Stomach smooth muscle (tissue), 2 donors: ENCODE results near the gene MISFA.
"Not testable (repeated sequence)": the region's sequence is repeated elsewhere in the genome, so short reads cannot be mapped to it uniquely, and the experiment has no call there.

Source experiments
- H3K27ac ChIP-seq: one replicate; pipeline ENCODE4 v1.7.0; 2013; ENCODE audit warnings: mild to moderate bottlenecking, low read length, inconsistent platforms
- H3K27me3 ChIP-seq, 2 donors: one replicate each; pipeline ENCODE4 v1.7.0; 2013; ENCODE audit warnings: low read length in 2 of 2; ENCODE audit not compliant: insufficient read depth in 2 of 2, control insufficient read depth in 1 of 2
- H3K36me3 ChIP-seq, 2 donors: one replicate each; pipeline ENCODE4 v1.7.0; 2013; ENCODE audit warnings: low read length in 2 of 2; ENCODE audit not compliant: control insufficient read depth in 2 of 2, insufficient read depth in 2 of 2
- H3K4me1 ChIP-seq: one replicate; pipeline ENCODE4 v1.7.0; 2013; ENCODE audit warnings: low read length; ENCODE audit not compliant: control insufficient read depth, insufficient read depth
- H3K4me3 ChIP-seq, 2 donors: one replicate each; pipeline ENCODE4 v1.7.0; 2013; ENCODE audit warnings: low read length in 2 of 2
- H3K9ac ChIP-seq, 2 donors: one replicate each; pipeline ENCODE4 v1.7.0; 2013; ENCODE audit warnings: low read length in 2 of 2, mild to moderate bottlenecking in 1 of 2
- H3K9me3 ChIP-seq, 2 donors: one replicate each; pipeline ENCODE4 v1.7.0; 2013; ENCODE audit warnings: low read length in 2 of 2; ENCODE audit not compliant: control insufficient read depth in 2 of 2
- donor health status: healthy.
- donor health status: Pancreatic carcinoma.

The MISFA gene

GRCh38 chr11:18590571-18590970 lies 9.0 kb upstream of the MISFA start:
- H3K4me1 ChIP-seq, result peaks cover 14% of the 10 kb centered on the region
- no peaks in the 10 kb centered on the region for H3K27me3 ChIP-seq
- H3K27ac ChIP-seq, result no peak overlapping the region
- no peak overlapping the region for H3K9ac ChIP-seq
- H3K9me3 ChIP-seq, result no peaks in the 10 kb centered on the region
- H3K36me3 ChIP-seq, result peaks cover 0 to 5% of the 10 kb centered on the region in 2 donors
- no peak overlapping the region for H3K4me3 ChIP-seq

GRCh38 chr11:18594088-18594487 lies 5.5 kb upstream of the MISFA start:
- H3K9me3 ChIP-seq, H3K4me3 ChIP-seq, H3K27ac ChIP-seq, H3K9ac ChIP-seq, H3K27me3 ChIP-seq: not testable (repeated sequence)
- H3K4me1 ChIP-seq, result peaks cover 11% of the 10 kb centered on the region
- H3K36me3 ChIP-seq, result peaks cover 4 to 14% of the 10 kb centered on the region in 2 donors

GRCh38 chr11:18594999-18595749 lies 4.4 kb upstream of the MISFA start:
- no peak overlapping the region for H3K27ac ChIP-seq
- no peak overlapping the region for H3K9ac ChIP-seq

DNA sequence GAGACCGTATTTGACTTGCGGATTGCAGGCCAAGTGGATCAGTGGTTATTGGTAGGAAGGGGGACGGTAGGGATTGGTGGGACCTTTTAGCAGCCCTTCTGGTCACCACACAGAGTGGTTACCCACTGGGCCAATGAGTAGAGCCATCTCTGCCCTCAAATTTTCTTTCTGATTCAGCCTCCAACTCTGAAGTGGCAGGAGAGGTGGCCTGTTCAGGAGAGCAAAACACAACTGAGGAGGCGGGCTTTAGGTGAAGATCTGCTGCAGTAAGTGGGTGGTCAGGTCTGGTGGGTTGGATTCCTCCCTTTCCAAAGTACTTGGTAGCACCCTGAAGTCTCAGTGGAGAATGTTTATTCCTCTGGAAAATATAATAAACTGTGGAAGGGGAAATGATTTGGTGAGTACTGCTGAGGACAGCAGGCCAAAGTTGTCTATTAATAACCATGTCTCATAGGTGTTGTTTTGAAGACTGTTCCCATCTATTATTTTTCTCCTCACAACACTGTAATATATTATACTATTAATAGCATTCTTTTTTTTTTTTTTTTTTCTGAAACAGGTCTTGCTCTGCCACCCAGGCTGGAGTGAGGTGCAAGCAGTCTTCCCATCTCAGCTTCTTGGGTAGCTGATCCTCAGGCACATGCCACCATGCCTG lies 1.5 kb downstream of the MISFA start:
- Histone ChIP-seq H3K36me3 (peaks cover 4 to 10% of the 10 kb centered on the region in 2 donors), H3K9ac (no peak overlapping the region), H3K9me3 (no peaks in the 10 kb centered on the region), H3K27ac (no peak overlapping the region), H3K27me3 (no peaks in the 10 kb centered on the region), H3K4me1 (no peaks in the 10 kb centered on the region), H3K4me3 (no peak overlapping the region)

More at GRCh38 chr11:18594999-18595749, 4.4 kb upstream of the MISFA start:
- H3K36me3 ChIP-seq, result peaks cover 4 to 14% of the 10 kb centered on the region in 2 donors
- H3K4me3 ChIP-seq, result no peak overlapping the region
- H3K4me1 ChIP-seq, result peaks cover 3% of the 10 kb centered on the region
- no peaks in the 10 kb centered on the region for H3K9me3 ChIP-seq
- no peaks in the 10 kb centered on the region for H3K27me3 ChIP-seq

DNA sequence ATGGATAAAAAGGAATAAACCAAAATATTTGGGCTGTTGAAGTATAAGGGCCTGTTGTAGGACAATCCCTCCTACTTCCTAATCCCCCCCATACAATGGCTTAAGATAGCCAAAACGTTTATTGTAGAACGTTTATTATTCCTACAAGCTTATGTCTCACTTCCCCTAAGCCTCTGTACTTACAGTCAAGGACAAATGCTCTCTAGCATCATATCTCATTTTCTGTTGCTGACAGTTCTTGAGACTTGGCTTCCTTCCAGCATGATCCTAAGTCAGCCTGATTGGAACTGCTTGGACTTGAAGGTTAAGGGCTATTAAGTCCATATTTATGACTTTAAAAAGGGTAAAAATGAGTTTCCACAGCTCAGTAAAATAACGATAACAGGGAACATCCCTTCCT lies 8.8 kb downstream of the MISFA start:
- no peaks in the 10 kb centered on the region for H3K27me3 ChIP-seq
- peaks cover 19 to 23% of the 10 kb centered on the region in 2 donors for H3K36me3 ChIP-seq
- no peaks in the 10 kb centered on the region for H3K4me1 ChIP-seq
- H3K4me3 ChIP-seq, result no peak overlapping the region
- H3K9me3 ChIP-seq, result no peaks in the 10 kb centered on the region
- H3K9ac ChIP-seq, result no peak overlapping the region
- no peak overlapping the region for H3K27ac ChIP-seq

DNA sequence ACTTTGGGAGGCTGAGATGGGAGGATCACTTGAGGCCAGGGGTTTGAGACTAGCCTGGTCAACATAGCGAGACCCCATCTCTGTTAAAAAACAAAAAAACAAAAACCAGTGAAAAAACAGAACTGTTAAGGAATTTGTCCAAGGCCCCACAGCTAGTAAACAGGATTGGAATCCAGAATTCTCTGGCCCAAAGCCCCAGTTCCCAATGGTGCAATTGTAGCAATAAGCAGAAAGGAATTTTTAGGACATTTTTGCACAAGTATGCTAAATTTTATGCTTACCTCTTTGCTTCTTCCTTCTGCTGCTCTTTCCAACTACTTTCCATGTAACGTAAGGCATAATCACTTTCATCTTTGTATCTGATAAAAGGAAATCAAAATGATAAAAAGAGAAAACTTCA lies 11.6 kb downstream of the MISFA start:
- Histone ChIP-seq H3K9ac (no peak overlapping the region), H3K9me3 (no peaks in the 10 kb centered on the region), H3K4me1 (no peaks in the 10 kb centered on the region), H3K36me3 (peaks cover 31 to 44% of the 10 kb centered on the region in 2 donors), H3K4me3 (no peak overlapping the region), H3K27me3 (no peaks in the 10 kb centered on the region), H3K27ac (no peak overlapping the region)

- H3K4me1 ChIP-seq, result no peaks in the 10 kb centered on the region
- no peak overlapping the region for H3K4me3 ChIP-seq
- H3K36me3 ChIP-seq, result peaks cover 31 to 41% of the 10 kb centered on the region in 2 donors
- no peak overlapping the region for H3K27ac ChIP-seq
- no peaks in the 10 kb centered on the region for H3K27me3 ChIP-seq
- no peaks in the 10 kb centered on the region for H3K9me3 ChIP-seq
- H3K9ac ChIP-seq, result no peak overlapping the region
Observed at GRCh38 chr11:18612394-18612793, 12.8 kb downstream of the MISFA start.

DNA sequence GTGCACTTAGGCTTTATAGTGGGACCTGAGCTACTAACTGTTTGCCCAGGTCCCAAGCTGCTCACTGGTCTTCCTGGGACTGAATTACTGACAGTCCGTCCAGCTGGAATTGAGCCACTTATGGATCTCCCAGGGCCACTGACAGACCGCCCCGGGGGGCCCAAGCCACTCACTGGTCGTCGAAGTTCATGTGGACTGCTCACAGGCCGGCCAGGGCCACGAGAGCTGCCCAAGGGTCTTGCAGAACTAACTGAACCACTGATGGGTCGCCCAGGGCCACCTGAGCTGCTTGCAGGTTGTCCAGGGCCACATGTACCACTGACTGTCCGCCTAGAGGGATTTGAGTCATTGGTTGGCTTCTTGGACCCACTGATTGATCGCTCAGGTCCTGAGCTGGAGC lies 15.1 kb downstream of the MISFA start:
- Histone ChIP-seq H3K4me3 (no peak overlapping the region), H3K27me3 (no peaks in the 10 kb centered on the region), H3K27ac (no peak overlapping the region), H3K4me1 (no peaks in the 10 kb centered on the region), H3K9me3 (no peaks in the 10 kb centered on the region), H3K36me3 (peaks cover 24 to 29% of the 10 kb centered on the region in 2 donors), H3K9ac (no peak overlapping the region)

- Histone ChIP-seq H3K4me3 (no peak overlapping the region), H3K27me3 (no peaks in the 10 kb centered on the region), H3K9me3 (no peaks in the 10 kb centered on the region), H3K36me3 (peaks cover 19 to 26% of the 10 kb centered on the region in 2 donors), H3K27ac (no peak overlapping the region), H3K9ac (no peak overlapping the region), H3K4me1 (no peaks in the 10 kb centered on the region)
Observed at GRCh38 chr11:18615628-18616392, 16.2 kb downstream of the MISFA start.

GRCh38 chr11:18617688-18618341 lies 18.2 kb downstream of the MISFA start:
- peaks cover 14 to 20% of the 10 kb centered on the region in 2 donors for H3K36me3 ChIP-seq
- peak overlapping the region; percentile 7 for H3K27ac ChIP-seq
- H3K9ac ChIP-seq, result no peak overlapping the region
- no peaks in the 10 kb centered on the region for H3K9me3 ChIP-seq
- no peaks in the 10 kb centered on the region for H3K27me3 ChIP-seq
- H3K4me3 ChIP-seq, result no peak overlapping the region
- no peaks in the 10 kb centered on the region for H3K4me1 ChIP-seq
